DND-41 (cell line): Measurements from ENCODE around the gene RGS9BP.
"Not testable (repeated sequence)": the region's sequence is repeated elsewhere in the genome, so short reads cannot be mapped to it uniquely, and the experiment has no call there.

Source experiments
- ATAC-seq: fragments of 200-7000 bp; cut with Tn5 transposase; 3 replicates; pipeline ENCODE4 v1.9.1; 2021; ENCODE audit warnings: low read depth; ENCODE audit not compliant: insufficient read depth
- DNase-seq: peaks from one replicate; pipeline ENCODE4 v3.0.0-alpha.2; 2020
- H2AFZ ChIP-seq: 2 replicates; pipeline ENCODE4 v1.6.0; 2012; ENCODE audit warnings: low read depth, low read length
- H3K27ac ChIP-seq: 2 replicates; pipeline ENCODE4 v1.5.1; 2012; ENCODE audit warnings: low read length, inconsistent platforms
- H3K27me3 ChIP-seq: fragments of 200-600 bp; sonication (generic); 2 replicates; pipeline ENCODE4 v1.6.0; 2012; ENCODE audit warnings: low read length, mild to moderate bottlenecking, inconsistent platforms; ENCODE audit not compliant: insufficient read depth, poor library complexity
- H3K36me3 ChIP-seq: 2 replicates; pipeline ENCODE4 v1.5.1; 2012; ENCODE audit warnings: low read length, inconsistent platforms; ENCODE audit not compliant: insufficient read depth
- H3K4me1 ChIP-seq: 2 replicates; pipeline ENCODE4 v1.5.1; 2012; ENCODE audit warnings: mild to moderate bottlenecking, low read length; ENCODE audit not compliant: insufficient read depth
- H3K4me2 ChIP-seq: 2 replicates; pipeline ENCODE4 v1.6.0; 2012; ENCODE audit warnings: mild to moderate bottlenecking, moderate library complexity, low read length, inconsistent platforms; ENCODE audit not compliant: insufficient read depth
- H3K4me3 ChIP-seq, 2 experiments: fragments of 200-600 bp in 1 of 2; shearing (Covaris generic) in 1 of 2; 2 replicates each; pipeline ENCODE4 v1.5.1; 2012 to 2016; ENCODE audit warnings: inconsistent platforms in 2 of 2, low read length in 2 of 2, mild to moderate bottlenecking in 2 of 2, low read depth in 1 of 2, moderate library complexity in 1 of 2
- H3K79me2 ChIP-seq: 2 replicates; pipeline ENCODE4 v1.6.0; 2012; ENCODE audit warnings: low read length, inconsistent platforms; ENCODE audit not compliant: insufficient read depth
- H3K9ac ChIP-seq: 2 replicates; pipeline ENCODE4 v1.6.0; 2012; ENCODE audit warnings: low read depth, mild to moderate bottlenecking, inconsistent platforms, low read length, moderate library complexity
- H3K9me3 ChIP-seq: 2 replicates; pipeline ENCODE4 v1.5.1; 2012; ENCODE audit warnings: low read length, moderate library complexity, mild to moderate bottlenecking, inconsistent platforms; ENCODE audit not compliant: insufficient read depth, severe bottlenecking
- H4K20me1 ChIP-seq: 2 replicates; pipeline ENCODE4 v1.6.0; 2012; ENCODE audit warnings: low read length; ENCODE audit not compliant: insufficient read depth
- EZH2 ChIP-seq: IDR thresholded peaks from 3 replicates; pipeline ENCODE4 v1.6.1; 2012; ENCODE audit warnings: borderline replicate concordance, low read depth, mild to moderate bottlenecking, moderate library complexity, low read length, inconsistent platforms; ENCODE audit not compliant: severe bottlenecking
- TF ChIP-seq, protein P1 (sequence below): IDR thresholded peaks from 2 replicates; pipeline ENCODE4 v1.5.1; 2012; ENCODE audit warnings: borderline replicate concordance, low read length, moderate library complexity, mild to moderate bottlenecking; ENCODE audit not compliant: poor library complexity, severe bottlenecking; ENCODE audit errors: extremely low read depth

The RGS9BP gene

DNA sequence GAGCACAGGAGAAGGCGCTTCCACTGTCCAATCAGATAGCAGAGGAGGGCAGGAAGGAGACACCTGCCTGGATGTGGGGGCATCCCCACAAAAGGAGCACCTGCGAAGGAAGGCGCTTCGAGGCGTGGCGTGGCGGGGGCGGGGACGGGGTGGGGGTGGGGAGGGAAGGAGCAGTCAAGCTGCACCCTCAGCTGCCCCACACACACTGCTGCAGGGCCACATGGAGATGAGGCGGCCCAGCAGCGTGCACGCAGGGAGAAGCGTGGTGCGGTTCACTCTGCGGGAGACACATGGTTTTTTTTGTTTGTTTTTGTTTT is 22.1 kb upstream of the RGS9BP start:
- Histone ChIP-seq H3K27ac (no peak overlapping the region), H3K9me3 (no peaks in the 10 kb centered on the region), H2AFZ (no peak overlapping the region), H3K9ac (no peak overlapping the region), H3K79me2 (peaks cover 10% of the 10 kb centered on the region), H3K4me2 (no peak overlapping the region), H3K4me1 (no peaks in the 10 kb centered on the region), H3K4me3 (no peak overlapping the region), H3K27me3 (no peaks in the 10 kb centered on the region), H4K20me1 (peaks cover 10% of the 10 kb centered on the region), H3K36me3 (peaks cover 42% of the 10 kb centered on the region)
- DNase-seq (no peak), ATAC-seq (no peak)
- no peak for TF ChIP-seq EZH2
- TF ChIP-seq, protein P1, sequence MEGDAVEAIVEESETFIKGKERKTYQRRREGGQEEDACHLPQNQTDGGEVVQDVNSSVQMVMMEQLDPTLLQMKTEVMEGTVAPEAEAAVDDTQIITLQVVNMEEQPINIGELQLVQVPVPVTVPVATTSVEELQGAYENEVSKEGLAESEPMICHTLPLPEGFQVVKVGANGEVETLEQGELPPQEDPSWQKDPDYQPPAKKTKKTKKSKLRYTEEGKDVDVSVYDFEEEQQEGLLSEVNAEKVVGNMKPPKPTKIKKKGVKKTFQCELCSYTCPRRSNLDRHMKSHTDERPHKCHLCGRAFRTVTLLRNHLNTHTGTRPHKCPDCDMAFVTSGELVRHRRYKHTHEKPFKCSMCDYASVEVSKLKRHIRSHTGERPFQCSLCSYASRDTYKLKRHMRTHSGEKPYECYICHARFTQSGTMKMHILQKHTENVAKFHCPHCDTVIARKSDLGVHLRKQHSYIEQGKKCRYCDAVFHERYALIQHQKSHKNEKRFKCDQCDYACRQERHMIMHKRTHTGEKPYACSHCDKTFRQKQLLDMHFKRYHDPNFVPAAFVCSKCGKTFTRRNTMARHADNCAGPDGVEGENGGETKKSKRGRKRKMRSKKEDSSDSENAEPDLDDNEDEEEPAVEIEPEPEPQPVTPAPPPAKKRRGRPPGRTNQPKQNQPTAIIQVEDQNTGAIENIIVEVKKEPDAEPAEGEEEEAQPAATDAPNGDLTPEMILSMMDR, result no peak

DNA sequence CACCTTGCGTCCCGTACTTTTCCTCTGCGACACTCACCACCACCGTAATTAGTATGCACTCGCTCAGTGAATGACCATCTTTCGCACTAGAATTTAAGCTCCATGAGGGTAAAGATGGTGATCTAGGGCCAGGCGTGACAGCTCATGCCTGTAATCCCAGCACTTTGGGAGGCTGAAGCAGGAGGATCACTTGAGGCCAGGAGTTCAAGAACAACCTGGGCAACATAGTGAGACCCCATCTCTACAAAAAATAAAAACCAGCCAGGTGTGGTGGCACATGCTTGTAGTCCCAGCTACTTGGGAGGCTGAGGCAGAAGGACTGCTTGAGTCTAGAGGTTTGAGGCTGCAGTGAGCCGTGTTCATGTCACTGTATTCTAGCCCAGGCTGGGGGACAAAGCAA is 19.3 kb upstream of the RGS9BP start:
- not testable (repeated sequence) for H2AFZ ChIP-seq, H3K4me3 ChIP-seq, ATAC-seq, H3K4me1 ChIP-seq, H3K27ac ChIP-seq, H3K4me2 ChIP-seq, DNase-seq, H3K9ac ChIP-seq, H3K9me3 ChIP-seq, H3K27me3 ChIP-seq
- Histone ChIP-seq H3K36me3 (peaks cover 30% of the 10 kb centered on the region), H4K20me1 (peaks cover 20% of the 10 kb centered on the region), H3K79me2 (peaks cover 37% of the 10 kb centered on the region)

DNA sequence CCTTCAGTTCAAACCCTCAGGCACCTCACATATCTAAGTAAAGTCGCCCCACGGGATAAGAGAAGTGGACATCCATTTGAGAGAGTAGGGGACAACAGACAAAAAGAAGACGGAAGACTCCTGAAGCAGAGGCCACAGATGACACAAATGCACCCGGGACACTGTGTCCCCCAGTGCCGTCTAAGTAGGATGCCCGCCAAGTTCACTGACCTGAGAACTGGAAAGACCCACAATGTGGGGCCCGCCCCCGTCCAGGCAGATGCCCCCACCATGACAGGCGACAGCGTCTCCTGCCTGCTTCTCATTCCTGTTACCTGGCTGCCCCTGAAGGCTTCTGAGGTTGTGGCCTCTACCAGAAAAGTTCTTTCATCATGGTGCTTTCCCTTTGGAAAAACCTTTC is 17.6 kb upstream of the RGS9BP start:
- H4K20me1 ChIP-seq, result peaks cover 28% of the 10 kb centered on the region
- TF ChIP-seq, protein P1, result no peak
- TF ChIP-seq EZH2, result no peak
- peaks cover 30% of the 10 kb centered on the region for H3K36me3 ChIP-seq
- no peak overlapping the region for H3K9ac ChIP-seq
- H3K79me2 ChIP-seq, result peaks cover 52% of the 10 kb centered on the region
- H2AFZ ChIP-seq, result no peak overlapping the region
- no peak overlapping the region for H3K27ac ChIP-seq
- no peaks in the 10 kb centered on the region for H3K4me1 ChIP-seq
- DNase-seq (no peak), ATAC-seq (no peak)
- no peaks in the 10 kb centered on the region for H3K27me3 ChIP-seq
- no peak overlapping the region for H3K4me3 ChIP-seq
- H3K9me3 ChIP-seq, result no peaks in the 10 kb centered on the region
- H3K4me2 ChIP-seq, result no peak overlapping the region

DNA sequence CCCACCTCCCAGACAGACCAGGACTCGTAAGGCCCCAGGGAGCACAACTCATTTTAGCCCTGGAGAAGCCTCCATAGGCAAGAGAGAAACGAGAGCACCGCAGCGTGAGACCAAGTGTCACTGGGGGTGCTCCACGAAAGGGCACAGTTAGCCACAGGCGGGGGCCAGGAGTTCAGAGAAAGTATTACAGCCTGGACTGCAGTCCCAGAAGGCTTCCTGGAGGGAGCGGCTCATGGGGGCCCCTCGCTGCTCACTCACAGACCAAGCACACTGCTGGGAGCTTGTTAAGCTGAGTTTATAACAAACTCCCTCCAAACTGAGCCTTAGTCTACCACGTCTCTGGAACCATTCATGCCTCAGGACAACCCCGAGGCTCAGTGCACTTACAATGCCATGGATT is 17.1 kb upstream of the RGS9BP start:
- Histone ChIP-seq H3K4me3 (no peak overlapping the region), H3K36me3 (peaks cover 30% of the 10 kb centered on the region), H3K4me2 (no peak overlapping the region), H3K27ac (no peak overlapping the region), H3K9me3 (no peaks in the 10 kb centered on the region), H3K9ac (no peak overlapping the region), H3K79me2 (peaks cover 56% of the 10 kb centered on the region), H3K27me3 (no peaks in the 10 kb centered on the region), H4K20me1 (peaks cover 31% of the 10 kb centered on the region), H2AFZ (no peak overlapping the region), H3K4me1 (no peaks in the 10 kb centered on the region)
- DNase-seq (no peak), ATAC-seq (no peak)
- TF ChIP-seq, protein P1, result no peak
- TF ChIP-seq EZH2, result no peak
